CD14-positive monocyte (primary cell): ENCODE measurements around the gene SLC2A1. TPM values are rescaled to one million over a fixed set of nuclear protein-coding genes. Genes with fewer than 3 reads are reported as not detected.
A peak's percentile ranks its signal among the peaks of the same experiment; 100 is the strongest.

ENCODE experiments used
- DNase-seq, 3 donors: peaks; one replicate each; pipeline ENCODE4 v3.0.0-alpha.2; 2011 to 2022
- H2AFZ ChIP-seq: 2 replicates; pipeline ENCODE4 v1.6.0; 2012; ENCODE audit warnings: mild to moderate bottlenecking, low read depth, low read length, inconsistent platforms; ENCODE audit not compliant: insufficient read depth, poor library complexity, severe bottlenecking
- H3K27ac ChIP-seq, 2 donors: 1 replicate in 1 of 2; 2 replicates in 1 of 2; pipeline ENCODE4 v1.5.1; 2012 to 2013; ENCODE audit warnings: low read length in 2 of 2, control low read depth in 1 of 2, inconsistent platforms in 1 of 2, low read depth in 1 of 2, mild to moderate bottlenecking in 1 of 2
- H3K27me3 ChIP-seq, 2 donors: one replicate each; pipeline versions ENCODE4 v1.6.0 to v1.6.1; 2011 to 2013; ENCODE audit warnings: low read length in 2 of 2; ENCODE audit not compliant: control insufficient read depth in 2 of 2, insufficient read depth in 2 of 2
- H3K36me3 ChIP-seq, 2 donors: replicated peaks in 1 of 2; 1 replicate in 1 of 2; 2 replicates in 1 of 2; pipeline versions ENCODE4 v1.5.1 to v1.6.1; 2012 to 2013; ENCODE audit warnings: low read length in 2 of 2, control low read depth in 1 of 2, inconsistent platforms in 1 of 2, mild to moderate bottlenecking in 1 of 2; ENCODE audit not compliant: insufficient read depth in 2 of 2, control insufficient read depth in 1 of 2
- H3K4me1 ChIP-seq, 2 donors: 1 replicate in 1 of 2; 2 replicates in 1 of 2; pipeline versions ENCODE4 v1.5.1 to v1.6.1; 2012 to 2013; ENCODE audit warnings: low read length in 2 of 2, control low read depth in 1 of 2, inconsistent platforms in 1 of 2, mild to moderate bottlenecking in 1 of 2, moderate library complexity in 1 of 2; ENCODE audit not compliant: insufficient read depth in 2 of 2, control insufficient read depth in 1 of 2
- H3K4me2 ChIP-seq: replicated peaks from 2 replicates; pipeline ENCODE3; 2012; ENCODE audit warnings: low read length, moderate library complexity, mild to moderate bottlenecking; ENCODE audit not compliant: poor library complexity, severe bottlenecking; ENCODE audit errors: extremely low read depth
- H3K4me3 ChIP-seq, 3 experiments: fragments of 200-600 bp in 1 of 3; sonication (generic) in 1 of 3; replicated peaks in 1 of 3; 1 replicate in 2 of 3; 2 replicates in 1 of 3; pipeline ENCODE4 v1.5.1; 2011 to 2013; ENCODE audit warnings: low read length in 3 of 3, mild to moderate bottlenecking in 3 of 3, control low read depth in 2 of 3, low read depth in 2 of 3, inconsistent platforms in 1 of 3, moderate library complexity in 1 of 3
- H3K79me2 ChIP-seq: 2 replicates; pipeline ENCODE4 v1.6.0; 2012; ENCODE audit warnings: mild to moderate bottlenecking, control low read depth, inconsistent platforms, low read length, moderate library complexity; ENCODE audit not compliant: insufficient read depth
- H3K9ac ChIP-seq: 2 replicates; pipeline ENCODE4 v1.6.0; 2017; ENCODE audit warnings: low read length, mild to moderate bottlenecking; ENCODE audit not compliant: insufficient read depth, poor library complexity, severe bottlenecking
- H3K9me3 ChIP-seq, 2 donors: replicated peaks in 1 of 2; 1 replicate in 1 of 2; 2 replicates in 1 of 2; pipeline versions ENCODE4 v1.5.1 to v1.6.1; 2012 to 2013; ENCODE audit warnings: low read length in 2 of 2, control low read depth in 1 of 2; ENCODE audit not compliant: control insufficient read depth in 1 of 2, insufficient read depth in 1 of 2
- H4K20me1 ChIP-seq: 2 replicates; pipeline ENCODE4 v1.6.0; 2012; ENCODE audit warnings: mild to moderate bottlenecking, low read length, control low read depth, moderate library complexity; ENCODE audit not compliant: insufficient read depth
- H3K27ac Mint-ChIP-seq, 7 donors: one replicate each; pipeline ENCODE4 v1.8.0; 2020; ENCODE audit warnings: mild to moderate bottlenecking in 7 of 7, mixed read lengths in 7 of 7, moderate library complexity in 6 of 7, inconsistent platforms in 2 of 7
- H3K27me3 Mint-ChIP-seq, 3 donors: one replicate each; pipeline ENCODE4 v1.8.0; 2021 to 2022; ENCODE audit warnings: low read depth in 3 of 3, mild to moderate bottlenecking in 3 of 3, mixed read lengths in 3 of 3, moderate library complexity in 3 of 3, inconsistent platforms in 1 of 3
- H3K36me3 Mint-ChIP-seq, 2 donors: one replicate each; pipeline ENCODE4 v1.8.0; 2020; ENCODE audit warnings: mixed read lengths in 2 of 2, inconsistent platforms in 1 of 2, mild to moderate bottlenecking in 1 of 2
- H3K4me1 Mint-ChIP-seq: one replicate; pipeline ENCODE4 v1.8.0; 2020; ENCODE audit warnings: mild to moderate bottlenecking, mixed read lengths
- H3K4me3 Mint-ChIP-seq, 2 donors: one replicate each; pipeline ENCODE4 v1.8.0; 2020; ENCODE audit warnings: mild to moderate bottlenecking in 2 of 2, mixed read lengths in 2 of 2, moderate library complexity in 1 of 2
- H3K9me3 Mint-ChIP-seq, 7 donors: one replicate each; pipeline ENCODE4 v1.8.0; 2020 to 2022; ENCODE audit warnings: mixed read lengths in 7 of 7, mild to moderate bottlenecking in 6 of 7, moderate library complexity in 6 of 7, inconsistent platforms in 2 of 7
- WGBS: methylation state at CpG from one replicate; pipeline ENCODE4 v1.1.5; 2013; ENCODE audit warnings: missing lambda C conversion rate; ENCODE audit not compliant: insufficient coverage; 5-methylcytosine and 5-hydroxymethylcytosine counted together
- intact Hi-C, 2 donors: fragments of 100-400 bp; cut with micrococcal nuclease; formaldehyde crosslinking; loops; one replicate each; pipeline versions ENCODE4 v1.15.0 to v1.15.1; 2023
- polyA plus RNA-seq, 3 donors: library from polyadenylated mRNA; depleted of rRNA in 1 of 3; unstranded in 2 of 3; stranded (reverse) in 1 of 3; fragments of 300-500 nt in 2 of 3; fragments of >200 nt in 1 of 3; fragmentation: Illumina TruSeq in 2 of 3; gene quantifications; 1 replicate in 2 of 3; 2 replicates in 1 of 3; pipeline ENCODE4 v1.2.3, GENCODE V29; 2012 to 2021
- TF ChIP-seq, protein P1 (sequence below): fragments of 200-600 bp; IDR thresholded peaks from one replicate; pipeline ENCODE4 v1.8.0; 2022; ENCODE audit warnings: antibody characterized with exemption, mild to moderate bottlenecking

The SLC2A1 gene
- polyA plus RNA-seq, 3 donors = 0.56 to 5.0 (median 0.71) TPM

DNA sequence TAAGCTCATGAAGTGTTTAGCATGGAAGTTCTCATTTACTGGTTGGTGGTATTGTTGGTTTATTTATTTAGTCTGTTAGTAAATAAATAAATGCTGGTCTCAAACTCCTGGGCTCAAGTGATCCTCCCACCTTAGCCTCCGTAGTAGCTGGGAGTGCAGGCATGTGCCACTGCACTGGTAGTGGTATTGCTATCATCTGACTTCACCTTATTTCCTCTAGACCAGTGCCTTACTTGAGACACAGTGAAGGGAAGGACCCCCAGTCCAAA lies 1.4 kb upstream of the SLC2A1 start:
- H3K27me3 Mint-ChIP-seq = peaks cover 63 to 66% (median 65%) of the 10 kb centered on the region in 3 donors
- Histone ChIP-seq H3K27me3 (peaks cover 21 to 64% of the 10 kb centered on the region in 2 donors), H3K4me1 (peaks cover 19 to 33% of the 10 kb centered on the region in 2 donors), H3K4me2 (no peak overlapping the region), H3K4me3 (no peak overlapping the region), H3K27ac (no peak overlapping the region), H4K20me1 (no peaks in the 10 kb centered on the region), H3K9me3 (no peaks in the 10 kb centered on the region), H3K79me2 (peaks cover 3% of the 10 kb centered on the region), H3K36me3 (no peaks in the 10 kb centered on the region), H2AFZ (no peak overlapping the region), H3K9ac (no peak overlapping the region)
- intact Hi-C loops = no loop called here
- DNase-seq = no peak
- WGBS = no CpG with 5 or more reads among the region's 1 CpG
- TF ChIP-seq, protein P1, sequence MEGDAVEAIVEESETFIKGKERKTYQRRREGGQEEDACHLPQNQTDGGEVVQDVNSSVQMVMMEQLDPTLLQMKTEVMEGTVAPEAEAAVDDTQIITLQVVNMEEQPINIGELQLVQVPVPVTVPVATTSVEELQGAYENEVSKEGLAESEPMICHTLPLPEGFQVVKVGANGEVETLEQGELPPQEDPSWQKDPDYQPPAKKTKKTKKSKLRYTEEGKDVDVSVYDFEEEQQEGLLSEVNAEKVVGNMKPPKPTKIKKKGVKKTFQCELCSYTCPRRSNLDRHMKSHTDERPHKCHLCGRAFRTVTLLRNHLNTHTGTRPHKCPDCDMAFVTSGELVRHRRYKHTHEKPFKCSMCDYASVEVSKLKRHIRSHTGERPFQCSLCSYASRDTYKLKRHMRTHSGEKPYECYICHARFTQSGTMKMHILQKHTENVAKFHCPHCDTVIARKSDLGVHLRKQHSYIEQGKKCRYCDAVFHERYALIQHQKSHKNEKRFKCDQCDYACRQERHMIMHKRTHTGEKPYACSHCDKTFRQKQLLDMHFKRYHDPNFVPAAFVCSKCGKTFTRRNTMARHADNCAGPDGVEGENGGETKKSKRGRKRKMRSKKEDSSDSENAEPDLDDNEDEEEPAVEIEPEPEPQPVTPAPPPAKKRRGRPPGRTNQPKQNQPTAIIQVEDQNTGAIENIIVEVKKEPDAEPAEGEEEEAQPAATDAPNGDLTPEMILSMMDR = no peak
- no peak overlapping the region for H3K4me3 Mint-ChIP-seq
- peaks cover 30% of the 10 kb centered on the region for H3K4me1 Mint-ChIP-seq
- peaks cover 2 to 3% of the 10 kb centered on the region in 2 donors for H3K36me3 Mint-ChIP-seq
- no peak overlapping the region for H3K27ac Mint-ChIP-seq
- H3K9me3 Mint-ChIP-seq = peaks cover 0 to 6% (median 2%) of the 10 kb centered on the region in 7 donors

DNA sequence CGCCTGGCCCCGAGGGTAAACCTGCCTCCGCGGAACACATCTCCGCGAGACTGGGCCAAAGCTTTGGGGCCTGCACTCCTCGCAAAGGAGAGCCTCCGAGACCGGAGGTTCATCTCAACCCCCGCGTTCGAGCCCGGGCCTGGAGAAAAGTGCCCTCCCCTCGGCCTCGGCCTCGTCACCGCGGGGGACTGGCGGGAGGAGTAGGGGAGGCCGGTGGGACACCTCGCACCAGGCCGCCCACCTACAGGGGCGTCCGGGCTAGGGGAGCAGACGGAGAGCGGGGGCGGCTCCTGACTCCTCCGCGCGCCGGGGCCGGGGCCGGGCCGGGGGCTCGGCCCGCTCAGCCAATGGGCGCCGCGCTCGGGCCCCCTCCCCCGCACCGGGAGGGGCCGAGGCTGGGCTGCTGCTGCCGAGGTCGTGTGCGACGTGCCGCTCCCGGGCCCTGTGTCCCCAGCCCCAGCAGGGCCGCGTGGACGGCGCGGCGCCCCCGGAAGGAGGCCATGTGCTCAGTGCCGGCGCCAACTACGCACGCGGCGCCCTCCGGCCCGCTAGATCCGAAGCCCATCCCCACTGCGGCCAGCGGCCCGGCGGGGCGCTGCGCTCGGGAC lies 684 bp downstream of the SLC2A1 start:
- peaks cover 0 to 4% (median 2%) of the 10 kb centered on the region in 7 donors for H3K9me3 Mint-ChIP-seq
- Histone ChIP-seq H3K4me1 (peaks cover 19 to 33% of the 10 kb centered on the region in 2 donors), H3K27me3 (peaks cover 16 to 56% of the 10 kb centered on the region in 2 donors), H3K9me3 (no peaks in the 10 kb centered on the region), H3K4me3 (peak overlapping the region; percentile 32 to 80 (median 53)), H2AFZ (peak overlapping the region; percentile 89), H3K4me2 (peak overlapping the region; percentile 90), H3K27ac (no peak overlapping the region), H3K36me3 (no peaks in the 10 kb centered on the region), H3K79me2 (peaks cover 3% of the 10 kb centered on the region), H4K20me1 (no peaks in the 10 kb centered on the region), H3K9ac (peak overlapping the region; percentile 67)
- intact Hi-C loops = loop anchor here (2.0 to 5.0 kb wide), 2 partner anchors 13 to 36 kb away; no protein-coding TSS in a partner anchor
- H3K27ac Mint-ChIP-seq = peak overlapping the region in 1 of 7 donors; percentile 13
- TF ChIP-seq, protein P1 = no peak
- peaks cover 26% of the 10 kb centered on the region for H3K4me1 Mint-ChIP-seq
- peak overlapping the region; percentile 76 for H3K4me3 Mint-ChIP-seq
- WGBS = under 1% methylated on average over 67 of the region's 72 CpGs
- H3K27me3 Mint-ChIP-seq = peaks cover 55 to 63% (median 58%) of the 10 kb centered on the region in 3 donors
- peak in 1 of 3 donors; percentile 10 for DNase-seq
- peaks cover 4 to 9% of the 10 kb centered on the region in 2 donors for H3K36me3 Mint-ChIP-seq
